DND-41 (cell line): ENCODE data around the gene TTYH2.

Experiments used
- ATAC-seq: fragments of 200-7000 bp; cut with Tn5 transposase; 3 replicates; pipeline ENCODE4 v1.9.1; 2021; ENCODE audit warnings: low read depth; ENCODE audit not compliant: insufficient read depth
- DNase-seq: peaks from one replicate; pipeline ENCODE4 v3.0.0-alpha.2; 2020
- H2AFZ ChIP-seq: 2 replicates; pipeline ENCODE4 v1.6.0; 2012; ENCODE audit warnings: low read depth, low read length
- H3K27ac ChIP-seq: 2 replicates; pipeline ENCODE4 v1.5.1; 2012; ENCODE audit warnings: low read length, inconsistent platforms
- H3K27me3 ChIP-seq: fragments of 200-600 bp; sonication (generic); 2 replicates; pipeline ENCODE4 v1.6.0; 2012; ENCODE audit warnings: low read length, mild to moderate bottlenecking, inconsistent platforms; ENCODE audit not compliant: insufficient read depth, poor library complexity
- H3K36me3 ChIP-seq: 2 replicates; pipeline ENCODE4 v1.5.1; 2012; ENCODE audit warnings: low read length, inconsistent platforms; ENCODE audit not compliant: insufficient read depth
- H3K4me1 ChIP-seq: 2 replicates; pipeline ENCODE4 v1.5.1; 2012; ENCODE audit warnings: mild to moderate bottlenecking, low read length; ENCODE audit not compliant: insufficient read depth
- H3K4me2 ChIP-seq: 2 replicates; pipeline ENCODE4 v1.6.0; 2012; ENCODE audit warnings: mild to moderate bottlenecking, moderate library complexity, low read length, inconsistent platforms; ENCODE audit not compliant: insufficient read depth
- H3K4me3 ChIP-seq, 2 experiments: fragments of 200-600 bp in 1 of 2; shearing (Covaris generic) in 1 of 2; 2 replicates each; pipeline ENCODE4 v1.5.1; 2012 to 2016; ENCODE audit warnings: inconsistent platforms in 2 of 2, low read length in 2 of 2, mild to moderate bottlenecking in 2 of 2, low read depth in 1 of 2, moderate library complexity in 1 of 2
- H3K79me2 ChIP-seq: 2 replicates; pipeline ENCODE4 v1.6.0; 2012; ENCODE audit warnings: low read length, inconsistent platforms; ENCODE audit not compliant: insufficient read depth
- H3K9ac ChIP-seq: 2 replicates; pipeline ENCODE4 v1.6.0; 2012; ENCODE audit warnings: low read depth, mild to moderate bottlenecking, inconsistent platforms, low read length, moderate library complexity
- H3K9me3 ChIP-seq: 2 replicates; pipeline ENCODE4 v1.5.1; 2012; ENCODE audit warnings: low read length, moderate library complexity, mild to moderate bottlenecking, inconsistent platforms; ENCODE audit not compliant: insufficient read depth, severe bottlenecking
- H4K20me1 ChIP-seq: 2 replicates; pipeline ENCODE4 v1.6.0; 2012; ENCODE audit warnings: low read length; ENCODE audit not compliant: insufficient read depth
- CTCF ChIP-seq: IDR thresholded peaks from 2 replicates; pipeline ENCODE4 v1.5.1; 2012; ENCODE audit warnings: borderline replicate concordance, low read length, moderate library complexity, mild to moderate bottlenecking; ENCODE audit not compliant: poor library complexity, severe bottlenecking; ENCODE audit errors: extremely low read depth
- EZH2 ChIP-seq: IDR thresholded peaks from 3 replicates; pipeline ENCODE4 v1.6.1; 2012; ENCODE audit warnings: borderline replicate concordance, low read depth, mild to moderate bottlenecking, moderate library complexity, low read length, inconsistent platforms; ENCODE audit not compliant: severe bottlenecking

The TTYH2 gene

GRCh38 chr17:74217037-74217730, 3.8 kb downstream of the TTYH2 start:
- H3K27ac ChIP-seq, result no peak overlapping the region
- no peak for ATAC-seq
- no peak for DNase-seq
- no peak overlapping the region for H3K4me2 ChIP-seq
- no peak overlapping the region for H2AFZ ChIP-seq
- no peaks in the 10 kb centered on the region for H3K79me2 ChIP-seq
- H3K9me3 ChIP-seq, result no peaks in the 10 kb centered on the region
- peaks cover 19% of the 10 kb centered on the region for H4K20me1 ChIP-seq
- no peaks in the 10 kb centered on the region for H3K27me3 ChIP-seq
- peaks cover 21% of the 10 kb centered on the region for H3K4me1 ChIP-seq
- H3K4me3 ChIP-seq, result no peak overlapping the region
- TF ChIP-seq CTCF (no peak), EZH2 (no peak)
- H3K9ac ChIP-seq, result no peak overlapping the region
- H3K36me3 ChIP-seq, result no peaks in the 10 kb centered on the region

DNA sequence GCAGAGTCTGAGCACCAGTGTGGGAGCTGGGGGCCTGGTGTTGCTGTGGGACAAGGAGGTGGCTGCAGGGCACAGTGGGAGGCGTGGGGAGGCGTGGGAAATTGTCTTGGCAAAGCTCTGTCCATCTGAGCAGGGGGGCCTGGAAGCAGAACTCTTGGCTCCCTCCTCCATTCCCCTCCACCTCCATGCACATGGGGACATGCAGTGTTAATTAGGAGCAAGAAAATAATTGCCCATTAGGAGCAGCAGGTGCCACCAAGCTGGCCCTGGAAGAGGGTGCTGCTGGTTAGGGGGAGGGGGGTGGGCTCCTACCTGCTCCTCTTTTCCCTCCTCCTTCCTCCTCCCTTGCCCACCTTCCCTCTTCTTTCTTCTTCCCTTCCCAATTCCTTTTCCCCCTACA, 4.5 kb downstream of the TTYH2 start:
- Histone ChIP-seq H3K27me3 (no peaks in the 10 kb centered on the region), H3K36me3 (no peaks in the 10 kb centered on the region), H4K20me1 (peaks cover 16% of the 10 kb centered on the region), H3K4me3 (no peak overlapping the region), H3K27ac (no peak overlapping the region), H3K4me1 (peaks cover 15% of the 10 kb centered on the region), H3K9ac (no peak overlapping the region), H3K9me3 (no peaks in the 10 kb centered on the region), H3K4me2 (no peak overlapping the region), H3K79me2 (no peaks in the 10 kb centered on the region), H2AFZ (no peak overlapping the region)
- no peak for ATAC-seq
- DNase-seq, result no peak
- TF ChIP-seq EZH2, result no peak
- TF ChIP-seq CTCF, result no peak

DNA sequence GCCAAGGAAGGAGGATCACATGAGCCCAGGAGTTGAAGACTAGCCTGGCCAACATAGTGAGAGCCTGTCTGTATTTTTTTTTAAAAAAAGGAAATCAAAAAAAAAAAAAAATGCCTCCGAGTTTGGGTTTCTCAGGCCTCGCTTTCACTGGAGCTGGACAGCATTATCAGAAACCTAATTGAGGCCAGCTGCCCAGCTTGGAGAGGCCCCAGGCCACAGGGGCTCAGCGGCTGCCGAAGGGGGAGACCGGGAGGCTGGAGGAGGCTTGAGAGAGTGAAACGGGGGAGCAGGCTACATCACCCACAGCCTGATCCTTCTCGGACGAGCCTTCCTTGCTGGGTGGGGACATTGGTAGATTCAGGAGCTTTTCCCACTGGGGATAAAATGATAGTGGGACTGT, 5.1 kb downstream of the TTYH2 start:
- Histone ChIP-seq H3K4me3 (no peak overlapping the region), H3K27ac (no peak overlapping the region), H3K9me3 (no peaks in the 10 kb centered on the region), H3K36me3 (no peaks in the 10 kb centered on the region), H3K4me2 (no peak overlapping the region), H3K79me2 (no peaks in the 10 kb centered on the region), H4K20me1 (peaks cover 16% of the 10 kb centered on the region), H3K27me3 (no peaks in the 10 kb centered on the region), H3K4me1 (peaks cover 10% of the 10 kb centered on the region), H2AFZ (no peak overlapping the region), H3K9ac (no peak overlapping the region)
- ATAC-seq (no peak), DNase-seq (no peak)
- TF ChIP-seq CTCF (no peak), EZH2 (no peak)
